GM10266 (cell line): Measurements from ENCODE around the gene NKX2-4.

Source experiments
- DNase-seq: peaks from one replicate; pipeline ENCODE4 v3.0.0; 2012; ENCODE audit errors: extremely low spot score
- CTCF ChIP-seq: IDR thresholded peaks from 2 replicates; pipeline ENCODE4 v1.5.1; 2012; ENCODE audit warnings: mild to moderate bottlenecking, low read depth; ENCODE audit not compliant: control insufficient read depth, insufficient read depth; ENCODE audit errors: missing control alignments

Gene NKX2-4

GRCh38 chr20:21358737-21359136 is 38.6 kb downstream of the NKX2-4 start:
- DNase-seq: no peak
- no peak for TF ChIP-seq CTCF

- no peak for DNase-seq
- TF ChIP-seq CTCF: no peak
Measured at GRCh38 chr20:21357844-21358243, 39.5 kb downstream of the NKX2-4 start.

GRCh38 chr20:21356386-21356785 is 40.9 kb downstream of the NKX2-4 start:
- TF ChIP-seq CTCF: no peak
- DNase-seq: no peak

- DNase-seq: no peak
- no peak for TF ChIP-seq CTCF
Measured at GRCh38 chr20:21355981-21356380, 41.3 kb downstream of the NKX2-4 start.

GRCh38 chr20:21353236-21353635 is 44.1 kb downstream of the NKX2-4 start:
- no peak for DNase-seq
- TF ChIP-seq CTCF: no peak

- no peak for TF ChIP-seq CTCF
- DNase-seq: no peak
Measured at GRCh38 chr20:21352703-21353102, 44.6 kb downstream of the NKX2-4 start.
